Measurements from ENCODE around the gene PCARE. TPM values are rescaled to one million over a fixed set of nuclear protein-coding genes. Genes with fewer than 3 reads are reported as not detected.

PCARE gene
- total RNA-seq, 1 donor from 2014 or later: not detected

DNA sequence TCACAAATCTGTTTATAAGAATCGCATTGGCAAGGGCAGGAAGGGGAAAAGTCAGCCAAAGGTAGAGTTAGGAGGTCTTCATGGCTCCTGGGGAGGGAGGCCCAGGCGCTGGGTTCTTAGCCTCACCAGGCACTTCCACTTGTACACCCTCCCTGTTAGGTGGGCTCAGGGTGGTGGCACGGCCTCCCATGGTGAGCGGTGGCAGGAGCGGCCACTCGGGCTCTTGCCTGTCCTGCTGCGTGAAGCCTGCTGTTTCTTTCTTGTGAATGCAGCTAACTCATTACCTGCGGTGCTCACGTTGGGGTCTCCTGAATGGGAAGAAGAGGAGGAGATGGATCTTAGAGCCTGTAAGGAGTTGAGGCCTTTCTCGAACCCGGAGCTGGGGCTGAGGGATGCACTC, 52.4 kb downstream of the PCARE start:
- Mint-ChIP-seq H3K4me1 (ENCODE audit: low read depth) (peaks cover 14% of the 10 kb centered on the region), H3K27me3 (ENCODE audit: low read depth) (peaks cover 5% of the 10 kb centered on the region), H3K4me3 (ENCODE audit: unreplicated experiment) (no peak overlapping the region), H3K27ac (ENCODE audit: unreplicated experiment) (no peak overlapping the region), H3K9me3 (ENCODE audit: low read depth) (no peaks in the 10 kb centered on the region), H3K36me3 (ENCODE audit: low read depth) (no peaks in the 10 kb centered on the region)
- TF ChIP-seq, protein P1, sequence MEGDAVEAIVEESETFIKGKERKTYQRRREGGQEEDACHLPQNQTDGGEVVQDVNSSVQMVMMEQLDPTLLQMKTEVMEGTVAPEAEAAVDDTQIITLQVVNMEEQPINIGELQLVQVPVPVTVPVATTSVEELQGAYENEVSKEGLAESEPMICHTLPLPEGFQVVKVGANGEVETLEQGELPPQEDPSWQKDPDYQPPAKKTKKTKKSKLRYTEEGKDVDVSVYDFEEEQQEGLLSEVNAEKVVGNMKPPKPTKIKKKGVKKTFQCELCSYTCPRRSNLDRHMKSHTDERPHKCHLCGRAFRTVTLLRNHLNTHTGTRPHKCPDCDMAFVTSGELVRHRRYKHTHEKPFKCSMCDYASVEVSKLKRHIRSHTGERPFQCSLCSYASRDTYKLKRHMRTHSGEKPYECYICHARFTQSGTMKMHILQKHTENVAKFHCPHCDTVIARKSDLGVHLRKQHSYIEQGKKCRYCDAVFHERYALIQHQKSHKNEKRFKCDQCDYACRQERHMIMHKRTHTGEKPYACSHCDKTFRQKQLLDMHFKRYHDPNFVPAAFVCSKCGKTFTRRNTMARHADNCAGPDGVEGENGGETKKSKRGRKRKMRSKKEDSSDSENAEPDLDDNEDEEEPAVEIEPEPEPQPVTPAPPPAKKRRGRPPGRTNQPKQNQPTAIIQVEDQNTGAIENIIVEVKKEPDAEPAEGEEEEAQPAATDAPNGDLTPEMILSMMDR (IDR thresholded peaks at IDR 0.05): no peak
- DNase-seq (ENCODE audit: low spot score): no peak

DNA sequence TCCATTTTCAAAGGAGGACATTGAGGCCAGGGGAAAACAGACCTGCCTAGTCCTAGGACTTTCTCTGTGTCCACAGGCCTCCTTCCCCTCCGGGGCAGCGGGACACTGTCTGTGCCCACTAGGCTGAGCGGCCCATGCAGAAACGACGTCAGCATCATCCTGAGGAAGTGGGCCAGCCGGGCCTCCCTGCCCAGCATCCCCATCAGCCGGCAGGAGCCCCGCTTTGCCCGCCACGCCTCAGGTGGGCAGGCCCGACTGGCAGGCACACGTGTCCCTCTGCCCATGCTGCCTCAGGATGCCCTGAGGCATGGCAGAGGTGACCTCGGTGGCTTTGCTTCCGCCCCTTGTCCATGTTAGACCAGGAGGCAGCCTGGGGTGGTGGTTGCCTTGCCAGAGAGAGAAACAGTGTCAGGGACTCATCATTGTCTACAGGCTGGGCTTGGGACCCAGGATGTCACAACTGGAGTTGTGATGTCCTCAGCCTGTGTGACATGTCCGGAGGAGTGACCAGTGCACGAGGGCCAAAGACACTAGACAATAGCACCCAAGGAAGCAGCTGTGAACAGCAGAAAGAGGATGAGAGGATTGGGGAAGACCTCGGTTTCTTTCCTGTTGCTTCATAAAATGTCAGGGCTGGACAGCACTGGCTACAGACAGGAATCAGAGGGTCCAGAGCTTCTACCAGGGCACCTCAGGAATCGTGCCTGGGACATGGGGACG, 56.4 kb downstream of the PCARE start:
- H3K36me3 Mint-ChIP-seq (ENCODE audit: low read depth): no peaks in the 10 kb centered on the region
- no peaks in the 10 kb centered on the region for H3K9me3 Mint-ChIP-seq (ENCODE audit: low read depth)
- peaks cover 5% of the 10 kb centered on the region for H3K27me3 Mint-ChIP-seq (ENCODE audit: low read depth)
- DNase-seq (ENCODE audit: low spot score): no peak
- H3K4me1 Mint-ChIP-seq (ENCODE audit: low read depth): peaks cover 35% of the 10 kb centered on the region
- TF ChIP-seq, protein P1 (IDR thresholded peaks at IDR 0.05): no peak
- H3K4me3 Mint-ChIP-seq (ENCODE audit: unreplicated experiment): no peak overlapping the region
- no peak overlapping the region for H3K27ac Mint-ChIP-seq (ENCODE audit: unreplicated experiment)

DNA sequence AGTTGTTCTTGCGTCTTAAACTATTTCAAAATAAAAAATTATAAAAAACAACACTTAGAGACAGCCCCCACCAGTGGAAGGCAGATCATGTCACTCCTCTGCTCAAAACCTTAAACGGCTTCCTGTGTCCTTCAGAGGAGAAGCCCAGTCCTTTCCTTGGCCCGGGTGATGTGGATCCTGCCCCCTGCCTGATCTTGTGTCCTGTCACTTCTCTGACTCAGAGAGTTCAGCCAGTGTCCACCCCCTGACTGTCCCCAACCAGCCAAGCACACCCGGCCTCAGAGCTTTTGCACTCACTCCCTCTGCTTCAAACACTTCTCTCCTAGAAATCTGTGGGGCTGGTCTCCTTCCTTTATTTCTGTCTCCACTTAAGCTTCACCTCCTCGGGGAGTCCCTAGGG, 57.8 kb downstream of the PCARE start:
- H3K4me3 Mint-ChIP-seq (ENCODE audit: unreplicated experiment): no peak overlapping the region
- H3K27me3 Mint-ChIP-seq (ENCODE audit: low read depth): peaks cover 5% of the 10 kb centered on the region
- TF ChIP-seq, protein P1 (IDR thresholded peaks at IDR 0.05): no peak
- DNase-seq (ENCODE audit: low spot score): no peak
- no peak overlapping the region for H3K27ac Mint-ChIP-seq (ENCODE audit: unreplicated experiment)
- H3K36me3 Mint-ChIP-seq (ENCODE audit: low read depth): no peaks in the 10 kb centered on the region
- no peaks in the 10 kb centered on the region for H3K9me3 Mint-ChIP-seq (ENCODE audit: low read depth)
- peaks cover 34% of the 10 kb centered on the region for H3K4me1 Mint-ChIP-seq (ENCODE audit: low read depth)

DNA sequence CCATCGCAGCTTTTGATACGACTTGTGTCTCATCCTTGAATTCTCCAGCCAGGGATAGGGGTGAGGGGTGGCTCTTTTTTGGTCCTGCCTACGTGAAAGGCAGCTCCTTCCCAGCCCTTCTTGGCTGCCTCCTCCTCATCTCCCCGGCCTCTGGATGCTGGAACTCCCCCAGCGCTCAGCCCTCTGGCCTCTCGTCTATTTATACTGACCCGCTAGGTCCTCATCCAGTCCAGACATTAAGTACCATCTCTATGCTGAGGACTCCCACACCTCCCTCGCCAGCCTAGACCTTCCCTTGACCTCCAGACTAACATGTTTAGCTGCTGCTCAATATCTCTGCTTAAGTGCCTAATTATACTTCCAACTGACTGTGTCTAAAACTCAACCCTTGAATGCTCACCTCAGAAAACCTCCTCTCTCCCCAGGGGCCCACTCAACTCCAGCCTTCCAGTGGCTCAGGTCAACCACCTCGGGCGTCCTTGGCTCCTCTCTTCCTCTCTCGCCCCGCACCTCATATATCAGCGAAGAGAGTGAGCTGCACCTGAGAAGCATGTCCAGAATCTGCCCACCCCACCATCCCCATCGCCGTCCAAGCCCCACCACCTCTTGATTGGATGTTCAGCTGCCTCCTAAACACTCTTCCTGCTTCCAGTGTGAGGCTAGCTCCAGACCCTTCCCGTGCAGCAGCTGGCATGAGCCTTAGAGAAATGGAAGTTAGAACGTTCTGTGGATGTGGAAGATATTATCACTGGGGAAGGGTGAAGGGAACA, 58.4 kb downstream of the PCARE start:
- peaks cover 41% of the 10 kb centered on the region for H3K4me1 Mint-ChIP-seq (ENCODE audit: low read depth)
- H3K9me3 Mint-ChIP-seq (ENCODE audit: low read depth): no peaks in the 10 kb centered on the region
- H3K27ac Mint-ChIP-seq (ENCODE audit: unreplicated experiment): peak overlapping the region; percentile 46
- H3K27me3 Mint-ChIP-seq (ENCODE audit: low read depth): peaks cover 7% of the 10 kb centered on the region
- TF ChIP-seq, protein P1 (IDR thresholded peaks at IDR 0.05): no peak
- H3K36me3 Mint-ChIP-seq (ENCODE audit: low read depth): no peaks in the 10 kb centered on the region
- DNase-seq (ENCODE audit: low spot score): no peak
- H3K4me3 Mint-ChIP-seq (ENCODE audit: unreplicated experiment): no peak overlapping the region

DNA sequence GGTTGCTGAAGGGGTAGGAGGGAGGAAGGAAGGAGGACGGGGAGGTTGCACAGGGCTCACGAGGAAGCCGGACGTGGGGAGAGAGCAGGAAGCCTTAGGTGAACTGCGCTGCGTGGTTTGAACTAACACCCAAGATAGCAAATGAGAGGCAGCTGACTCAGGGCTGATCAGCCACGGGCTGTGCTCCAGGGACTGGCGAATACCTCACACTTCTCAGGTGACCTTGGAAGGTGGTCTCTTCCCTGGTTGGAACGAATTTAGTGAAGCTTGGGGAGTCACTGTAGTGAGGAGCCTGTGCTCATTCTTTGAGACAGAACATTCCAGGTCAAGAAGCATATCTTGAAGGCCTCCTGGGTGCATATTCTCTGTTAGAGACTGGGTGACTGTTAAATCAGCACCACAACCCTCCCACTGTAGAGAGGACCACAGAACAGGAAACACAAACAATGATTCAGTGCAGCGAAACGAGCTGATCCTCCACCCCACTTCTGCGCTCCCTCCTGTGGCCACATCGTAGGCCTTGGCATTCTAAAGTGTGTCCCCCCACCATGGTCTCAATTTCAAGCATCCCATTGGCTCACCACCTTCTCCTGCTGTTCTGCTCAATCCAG, 59.4 kb downstream of the PCARE start:
- Mint-ChIP-seq H3K27ac (ENCODE audit: unreplicated experiment) (no peak overlapping the region), H3K4me3 (ENCODE audit: unreplicated experiment) (no peak overlapping the region), H3K36me3 (ENCODE audit: low read depth) (no peaks in the 10 kb centered on the region), H3K27me3 (ENCODE audit: low read depth) (peaks cover 2% of the 10 kb centered on the region), H3K9me3 (ENCODE audit: low read depth) (no peaks in the 10 kb centered on the region), H3K4me1 (ENCODE audit: low read depth) (peaks cover 45% of the 10 kb centered on the region)
- no peak for DNase-seq (ENCODE audit: low spot score)
- TF ChIP-seq, protein P1 (IDR thresholded peaks at IDR 0.05): peak; percentile 57

Data from chondrocyte (in vitro differentiated cells).